Natural killer cell treated with Interleukin-12 subunit alpha and Interleukin-12 subunit beta and Interleukin-15 and Interleukin-18, amount 100 ng/mL, for 72 hours (primary cell): ENCODE data around the gene POLD2. TPM values are rescaled to one million over a fixed set of nuclear protein-coding genes. Genes with fewer than 3 reads are reported as not detected.
"Not testable (repeated sequence)": the region's sequence is repeated elsewhere in the genome, so short reads cannot be mapped to it uniquely, and the experiment has no call there.

Experiments
- ATAC-seq, 2 donors: fragments of 150-1000 bp; cut with Tn5 transposase in 1 of 2; sonication (Bioruptor Pico), chemical (Tn5 transposase) in 1 of 2; 2 replicates each; pipeline ENCODE4 v1.10.0; 2021
- DNase-seq: peaks from one replicate; pipeline ENCODE4 v3.0.0; 2022; ENCODE audit warnings: low spot score
- H3K27ac Mint-ChIP-seq, 2 donors: 1 replicate in 1 of 2; 2 replicates in 1 of 2; pipeline ENCODE4 v1.8.0; 2022; ENCODE audit warnings: mixed read lengths in 2 of 2, mild to moderate bottlenecking in 1 of 2, moderate library complexity in 1 of 2
- H3K27me3 Mint-ChIP-seq, 2 donors: 1 replicate in 1 of 2; 2 replicates in 1 of 2; pipeline ENCODE4 v1.8.0; 2022; ENCODE audit warnings: mixed read lengths in 2 of 2
- H3K36me3 Mint-ChIP-seq: one replicate; pipeline ENCODE4 v1.8.0; 2022; ENCODE audit warnings: mixed read lengths
- H3K4me1 Mint-ChIP-seq, 2 donors: 1 replicate in 1 of 2; 2 replicates in 1 of 2; pipeline ENCODE4 v1.8.0; 2022; ENCODE audit warnings: low read depth in 2 of 2, mixed read lengths in 2 of 2, mild to moderate bottlenecking in 1 of 2
- H3K4me3 Mint-ChIP-seq: one replicate; pipeline ENCODE4 v1.8.0; 2022; ENCODE audit warnings: mixed read lengths
- H3K9me3 Mint-ChIP-seq: 2 replicates; pipeline ENCODE4 v1.8.0; 2022; ENCODE audit warnings: mixed read lengths
- total RNA-seq, 2 donors: library from RNA; stranded (reverse); gene quantifications; one replicate each; pipeline ENCODE4 v1.2.3, GENCODE V29; 2022

Gene POLD2
- total RNA-seq, 2 donors from 2014 or later: 101 to 229 TPM

DNA sequence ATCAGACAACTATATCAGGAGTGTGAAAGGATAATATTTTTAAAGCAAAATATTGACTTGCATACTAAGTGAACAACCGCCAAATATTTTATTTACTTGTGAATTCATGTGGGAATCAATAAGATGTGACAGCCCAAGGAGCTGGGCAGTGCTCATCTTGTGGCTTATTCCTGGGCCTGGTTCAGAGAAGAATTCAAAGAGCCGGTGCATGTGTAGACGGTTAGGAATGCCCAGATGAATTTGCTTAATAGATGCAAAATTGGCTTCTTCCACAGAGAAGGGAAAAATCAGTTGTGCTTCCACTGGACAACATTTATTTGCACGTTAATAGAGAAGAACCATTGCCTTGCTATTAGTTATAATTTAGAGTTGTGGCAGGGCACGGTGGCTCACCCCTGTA, 13.4 kb upstream of the POLD2 start:
- Mint-ChIP-seq H3K4me1 (no peaks in the 10 kb centered on the region), H3K27ac (no peak overlapping the region), H3K4me3 (no peak overlapping the region), H3K36me3 (no peaks in the 10 kb centered on the region), H3K27me3 (peaks cover 0 to 5% of the 10 kb centered on the region in 2 donors), H3K9me3 (no peaks in the 10 kb centered on the region)
- DNase-seq (no peak), ATAC-seq (no peak)

DNA sequence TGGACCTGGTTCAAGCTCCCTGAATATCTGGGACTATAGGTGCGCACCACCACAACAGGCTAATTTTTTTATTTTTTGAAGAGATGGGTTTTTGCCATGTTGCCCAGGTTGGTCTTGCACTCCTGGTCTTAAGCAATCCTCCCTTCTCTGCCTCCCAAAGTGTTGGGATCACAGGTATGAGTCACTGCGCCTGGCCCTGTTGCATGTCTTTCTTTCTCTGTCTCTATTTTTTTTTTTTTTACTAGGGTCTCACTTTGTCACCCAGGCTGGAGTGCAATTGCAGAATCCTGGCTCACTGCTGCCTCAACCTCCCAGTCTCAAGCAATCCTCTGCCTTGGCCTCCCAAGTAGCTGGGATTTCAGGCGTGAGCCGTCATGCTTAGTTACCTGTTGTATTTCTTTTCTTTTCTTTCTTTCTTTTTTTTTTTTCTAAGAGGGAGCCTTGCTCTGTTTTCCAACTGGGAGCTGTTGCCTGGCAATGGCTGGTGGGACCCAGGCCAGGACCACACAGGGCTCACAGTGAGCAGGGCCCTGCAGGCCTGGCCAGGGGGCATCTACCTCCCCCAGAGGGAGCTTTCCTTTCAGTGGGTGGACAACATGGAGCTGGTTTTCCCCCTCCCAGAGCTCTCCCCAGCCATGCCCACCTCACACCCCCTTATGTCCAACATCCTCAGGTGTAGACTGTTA, 11.7 kb upstream of the POLD2 start:
- ATAC-seq (no peak), DNase-seq (no peak)
- no peaks in the 10 kb centered on the region for H3K9me3 Mint-ChIP-seq
- no peak overlapping the region for H3K27ac Mint-ChIP-seq
- H3K4me3 Mint-ChIP-seq: no peak overlapping the region
- H3K36me3 Mint-ChIP-seq: no peaks in the 10 kb centered on the region
- no peaks in the 10 kb centered on the region for H3K4me1 Mint-ChIP-seq
- H3K27me3 Mint-ChIP-seq: peaks cover 0 to 5% of the 10 kb centered on the region in 2 donors

DNA sequence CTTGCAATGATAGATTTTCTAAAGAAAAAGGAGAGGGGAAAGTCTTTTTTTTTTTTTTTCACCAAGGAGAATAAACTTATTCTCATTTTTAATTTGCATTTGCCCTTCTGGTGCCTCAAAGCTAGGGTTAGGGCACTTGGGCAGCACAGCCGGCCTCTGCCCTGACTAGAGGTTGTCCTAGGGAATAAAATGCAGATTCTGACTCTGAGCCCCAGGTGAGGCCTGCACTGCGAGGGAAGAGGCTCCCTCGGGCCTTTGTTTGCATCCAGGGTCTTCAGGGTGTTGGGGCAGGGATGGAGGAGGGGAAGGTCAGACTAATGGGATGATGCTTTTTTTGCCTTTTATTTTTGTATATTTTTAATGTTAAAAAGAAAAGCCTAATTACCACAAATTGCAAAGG, 9.9 kb upstream of the POLD2 start:
- Mint-ChIP-seq H3K27me3 (peaks cover 0 to 2% of the 10 kb centered on the region in 2 donors), H3K27ac (no peak overlapping the region), H3K9me3 (no peaks in the 10 kb centered on the region), H3K4me3 (no peak overlapping the region), H3K36me3 (no peaks in the 10 kb centered on the region), H3K4me1 (no peaks in the 10 kb centered on the region)
- ATAC-seq (no peak), DNase-seq (no peak)

GRCh38 chr7:44132039-44132438, 8.7 kb upstream of the POLD2 start:
- ATAC-seq (no peak), DNase-seq (no peak)
- no peak overlapping the region for H3K27ac Mint-ChIP-seq
- H3K27me3 Mint-ChIP-seq: peaks cover 0 to 2% of the 10 kb centered on the region in 2 donors
- no peaks in the 10 kb centered on the region for H3K4me1 Mint-ChIP-seq
- H3K9me3 Mint-ChIP-seq: no peaks in the 10 kb centered on the region
- H3K4me3 Mint-ChIP-seq: no peak overlapping the region
- no peaks in the 10 kb centered on the region for H3K36me3 Mint-ChIP-seq

- no peak for DNase-seq
- H3K4me1 Mint-ChIP-seq: no peaks in the 10 kb centered on the region
- no peaks in the 10 kb centered on the region for H3K36me3 Mint-ChIP-seq
- peak; percentile 22 to 46 for ATAC-seq
- H3K27ac Mint-ChIP-seq: no peak overlapping the region
- peaks cover 0 to 2% of the 10 kb centered on the region in 2 donors for H3K27me3 Mint-ChIP-seq
- no peaks in the 10 kb centered on the region for H3K9me3 Mint-ChIP-seq
- H3K4me3 Mint-ChIP-seq: no peak overlapping the region
Observed at GRCh38 chr7:44131173-44132029, 8.1 kb upstream of the POLD2 start.

DNA sequence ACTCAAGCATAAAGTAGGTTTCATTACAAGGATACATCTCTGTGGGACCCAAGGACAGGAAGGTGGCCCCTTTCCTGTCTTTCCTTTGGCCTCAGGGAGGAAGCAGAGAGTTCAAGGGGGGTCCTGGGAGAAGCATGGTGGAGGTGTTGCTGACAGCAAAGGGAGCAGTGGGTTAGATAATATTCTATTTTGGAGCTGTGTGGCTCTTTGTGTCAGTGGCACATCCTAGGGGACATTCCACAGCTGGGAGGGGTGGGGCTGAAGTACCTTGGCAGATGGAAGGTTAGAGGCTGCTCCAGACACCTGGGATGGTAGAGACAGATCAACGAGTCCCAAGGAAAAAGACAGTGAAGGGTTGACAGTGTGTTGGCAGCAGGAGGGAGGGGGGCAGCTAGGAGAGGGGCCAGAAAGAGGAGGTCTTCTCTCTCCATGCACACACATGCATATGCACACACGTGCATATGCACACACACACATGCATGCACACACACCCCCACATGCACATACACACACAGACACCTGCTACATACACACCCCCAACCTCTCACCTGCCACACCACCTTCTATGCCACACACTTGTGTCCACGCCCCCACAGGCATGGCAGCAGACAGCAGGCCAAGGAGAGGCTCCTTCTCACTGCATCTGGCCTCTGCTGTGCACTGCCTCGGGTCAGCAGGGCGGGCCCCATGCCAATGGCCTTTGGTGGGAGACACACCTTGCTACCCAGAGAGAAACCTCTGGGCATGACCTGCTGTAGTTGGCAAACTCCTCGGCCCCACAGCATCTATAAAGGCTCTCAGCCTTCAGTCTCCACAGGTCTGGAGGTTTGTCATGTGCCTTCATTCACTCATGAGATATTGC, 5.6 kb upstream of the POLD2 start:
- H3K27ac Mint-ChIP-seq: no peak overlapping the region
- no peak for DNase-seq

GRCh38 chr7:44127161-44127560, 3.8 kb upstream of the POLD2 start:
- Mint-ChIP-seq H3K4me1 (peaks cover 8 to 14% of the 10 kb centered on the region in 2 donors), H3K27me3 (peaks cover 0 to 2% of the 10 kb centered on the region in 2 donors), H3K4me3 (no peak overlapping the region), H3K27ac (no peak overlapping the region), H3K9me3 (no peaks in the 10 kb centered on the region), H3K36me3 (no peaks in the 10 kb centered on the region)
- DNase-seq (no peak), ATAC-seq (no peak)

More for the DNA sequence above, 5.6 kb upstream of the POLD2 start:
- Mint-ChIP-seq H3K36me3 (no peaks in the 10 kb centered on the region), H3K27me3 (peaks cover 0 to 2% of the 10 kb centered on the region in 2 donors), H3K4me1 (peaks cover 3 to 5% of the 10 kb centered on the region in 2 donors), H3K9me3 (no peaks in the 10 kb centered on the region), H3K4me3 (no peak overlapping the region)
- ATAC-seq: peak in 1 of 2 donors; percentile 17

GRCh38 chr7:44126574-44126973, 3.2 kb upstream of the POLD2 start:
- not testable (repeated sequence) for H3K36me3 Mint-ChIP-seq, H3K4me3 Mint-ChIP-seq, ATAC-seq, DNase-seq, H3K9me3 Mint-ChIP-seq, H3K27me3 Mint-ChIP-seq, H3K27ac Mint-ChIP-seq
- peaks cover 8 to 14% of the 10 kb centered on the region in 2 donors for H3K4me1 Mint-ChIP-seq

GRCh38 chr7:44124822-44125202, 1.5 kb upstream of the POLD2 start:
- Mint-ChIP-seq H3K27me3 (no peaks in the 10 kb centered on the region), H3K36me3 (peaks cover 10% of the 10 kb centered on the region), H3K9me3 (no peaks in the 10 kb centered on the region), H3K27ac (no peak overlapping the region), H3K4me3 (peak overlapping the region; percentile 91), H3K4me1 (peaks cover 12 to 25% of the 10 kb centered on the region in 2 donors)
- DNase-seq: no peak
- no peak for ATAC-seq

- Mint-ChIP-seq H3K27ac (peak overlapping the region; percentile 18 to 57), H3K4me3 (peak overlapping the region; percentile 91), H3K27me3 (no peaks in the 10 kb centered on the region), H3K9me3 (no peaks in the 10 kb centered on the region), H3K36me3 (peaks cover 13% of the 10 kb centered on the region), H3K4me1 (peaks cover 19 to 28% of the 10 kb centered on the region in 2 donors)
- no peak for ATAC-seq
- no peak for DNase-seq
Observed at GRCh38 chr7:44122529-44122928, 819 bp downstream of the POLD2 start.

DNA sequence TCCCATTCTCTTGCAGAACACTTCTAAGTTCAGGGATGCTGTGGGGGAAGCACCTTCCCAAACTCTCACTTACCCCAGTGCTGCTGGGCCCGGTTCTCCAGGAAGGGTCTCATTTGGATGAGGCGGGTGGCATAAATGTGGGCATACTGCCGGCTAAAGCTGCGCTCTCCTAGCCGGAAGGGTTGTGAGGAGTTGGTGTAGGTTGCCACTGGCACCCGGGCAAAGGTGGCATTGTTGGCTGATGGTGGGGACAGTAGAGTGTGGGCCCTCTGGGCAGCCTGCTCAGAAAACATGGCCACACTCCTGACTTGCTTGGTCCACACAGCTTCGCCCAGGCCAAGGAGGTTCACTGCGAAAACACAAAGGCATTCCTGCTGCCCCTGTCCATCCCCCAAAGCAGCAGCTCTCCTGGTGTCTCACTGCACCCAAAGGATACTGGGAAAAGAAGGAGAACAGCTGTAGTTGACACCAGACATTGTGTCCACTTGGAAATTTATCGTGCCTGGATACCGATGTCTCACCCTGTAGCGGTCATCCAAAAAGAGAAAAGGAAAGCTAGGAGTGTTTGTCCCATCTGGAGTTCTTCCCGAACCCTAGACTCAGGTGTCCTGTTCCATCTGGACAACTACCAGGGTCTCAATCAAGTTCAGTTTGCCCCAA, 1.5 kb downstream of the POLD2 start:
- H3K9me3 Mint-ChIP-seq: no peaks in the 10 kb centered on the region
- ATAC-seq: no peak
- no peak for DNase-seq
- H3K4me1 Mint-ChIP-seq: peaks cover 19 to 28% of the 10 kb centered on the region in 2 donors
- no peaks in the 10 kb centered on the region for H3K27me3 Mint-ChIP-seq
- H3K27ac Mint-ChIP-seq: peak overlapping the region; percentile 18 to 57
- H3K36me3 Mint-ChIP-seq: peaks cover 13% of the 10 kb centered on the region
- H3K4me3 Mint-ChIP-seq: peak overlapping the region; percentile 91

DNA sequence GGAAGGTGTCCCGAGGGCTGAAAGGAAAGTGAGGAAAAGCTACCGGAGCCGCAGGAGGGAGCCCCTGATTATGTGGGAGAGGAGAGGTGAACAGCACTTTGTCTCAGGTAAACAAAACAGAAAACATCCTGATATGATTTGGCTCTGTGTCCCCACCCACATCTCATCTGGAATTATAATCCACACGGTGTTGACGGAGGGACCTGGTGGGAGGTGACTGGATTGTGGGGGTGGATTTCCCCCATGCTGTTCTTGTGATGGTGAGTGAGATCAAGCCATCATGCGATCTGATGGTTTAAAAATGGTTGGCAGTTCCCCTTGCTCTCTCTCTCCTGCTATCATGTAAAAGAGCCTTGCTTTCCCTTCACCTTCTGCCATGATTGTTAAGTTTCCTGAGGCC, 3.0 kb downstream of the POLD2 start:
- ATAC-seq: no peak
- Mint-ChIP-seq H3K27ac (no peak overlapping the region), H3K9me3 (no peaks in the 10 kb centered on the region), H3K4me1 (peaks cover 19 to 28% of the 10 kb centered on the region in 2 donors), H3K27me3 (no peaks in the 10 kb centered on the region), H3K36me3 (peaks cover 13% of the 10 kb centered on the region), H3K4me3 (no peak overlapping the region)
- no peak for DNase-seq

GRCh38 chr7:44119829-44120380, 3.4 kb downstream of the POLD2 start:
- H3K9me3 Mint-ChIP-seq: no peaks in the 10 kb centered on the region
- peaks cover 19 to 28% of the 10 kb centered on the region in 2 donors for H3K4me1 Mint-ChIP-seq
- DNase-seq (no peak), ATAC-seq (no peak)
- no peaks in the 10 kb centered on the region for H3K27me3 Mint-ChIP-seq
- H3K27ac Mint-ChIP-seq: no peak overlapping the region
- H3K4me3 Mint-ChIP-seq: no peak overlapping the region
- H3K36me3 Mint-ChIP-seq: peaks cover 13% of the 10 kb centered on the region
